Astrocyte (in vitro differentiated cells and primary cell): ENCODE data around the gene P2RX5.
"Not testable (repeated sequence)": the region's sequence is repeated elsewhere in the genome, so short reads cannot be mapped to it uniquely, and the experiment has no call there.

Source experiments
- EZH2 ChIP-seq: IDR thresholded peaks from 2 replicates; pipeline ENCODE4 v1.6.1; 2012; ENCODE audit warnings: mild to moderate bottlenecking, low read length, inconsistent platforms; ENCODE audit not compliant: insufficient read depth
- TF ChIP-seq, protein P1 (sequence below): IDR thresholded peaks from 2 replicates; pipeline ENCODE4 v1.5.1; 2011; ENCODE audit warnings: low read depth, mild to moderate bottlenecking, inconsistent platforms, low read length, moderate library complexity; ENCODE audit not compliant: insufficient read depth

DNA sequence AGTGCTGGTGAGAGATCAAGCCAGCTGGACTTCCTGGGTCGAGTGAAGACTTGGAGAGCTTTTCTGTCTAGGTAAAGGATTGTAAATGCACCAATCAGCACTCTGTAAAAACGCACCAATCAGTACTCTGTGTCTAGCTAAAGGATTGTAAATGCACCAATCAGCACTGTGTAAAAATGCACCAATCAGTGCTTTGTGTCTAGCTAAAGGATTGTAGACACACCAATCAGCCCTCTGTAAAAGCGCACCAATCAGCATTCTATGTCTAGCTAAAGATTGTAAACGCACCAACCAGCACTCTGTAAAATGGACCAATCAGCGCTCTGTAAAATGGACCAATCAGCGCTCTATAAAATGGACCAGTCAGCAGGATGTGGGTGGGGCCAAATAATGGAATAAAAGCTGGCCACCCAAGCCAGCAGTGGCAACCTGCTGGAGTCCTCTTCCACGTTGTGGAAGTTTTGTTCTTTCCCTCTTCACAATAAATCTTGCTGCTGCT lies 6.1 kb upstream of the P2RX5 start:
- not testable (repeated sequence) for TF ChIP-seq EZH2
- TF ChIP-seq, protein P1, sequence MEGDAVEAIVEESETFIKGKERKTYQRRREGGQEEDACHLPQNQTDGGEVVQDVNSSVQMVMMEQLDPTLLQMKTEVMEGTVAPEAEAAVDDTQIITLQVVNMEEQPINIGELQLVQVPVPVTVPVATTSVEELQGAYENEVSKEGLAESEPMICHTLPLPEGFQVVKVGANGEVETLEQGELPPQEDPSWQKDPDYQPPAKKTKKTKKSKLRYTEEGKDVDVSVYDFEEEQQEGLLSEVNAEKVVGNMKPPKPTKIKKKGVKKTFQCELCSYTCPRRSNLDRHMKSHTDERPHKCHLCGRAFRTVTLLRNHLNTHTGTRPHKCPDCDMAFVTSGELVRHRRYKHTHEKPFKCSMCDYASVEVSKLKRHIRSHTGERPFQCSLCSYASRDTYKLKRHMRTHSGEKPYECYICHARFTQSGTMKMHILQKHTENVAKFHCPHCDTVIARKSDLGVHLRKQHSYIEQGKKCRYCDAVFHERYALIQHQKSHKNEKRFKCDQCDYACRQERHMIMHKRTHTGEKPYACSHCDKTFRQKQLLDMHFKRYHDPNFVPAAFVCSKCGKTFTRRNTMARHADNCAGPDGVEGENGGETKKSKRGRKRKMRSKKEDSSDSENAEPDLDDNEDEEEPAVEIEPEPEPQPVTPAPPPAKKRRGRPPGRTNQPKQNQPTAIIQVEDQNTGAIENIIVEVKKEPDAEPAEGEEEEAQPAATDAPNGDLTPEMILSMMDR = not testable (repeated sequence)
